ENCODE measurements around the gene COBL. TPM values are rescaled to one million over a fixed set of nuclear protein-coding genes. Genes with fewer than 3 reads are reported as not detected.

Gene COBL
- total RNA-seq, 2 experiments from 2014 or later: not detected

GRCh38 chr7:51309361-51310130 is 7.1 kb downstream of the COBL start:
- POLR2A ChIA-PET: no interaction called here
- CTCF ChIA-PET: no interaction called here

- ChIA-PET CTCF (no interaction called here), POLR2A (no interaction called here)
These were observed 7.9 kb downstream of the COBL start for GRCh38 chr7:51308696-51309095.

GRCh38 chr7:51308265-51308664 is 8.3 kb downstream of the COBL start:
- POLR2A ChIA-PET: no interaction called here
- CTCF ChIA-PET: no interaction called here

GRCh38 chr7:51307651-51308210 is 8.9 kb downstream of the COBL start:
- ChIA-PET CTCF (no interaction called here), POLR2A (no interaction called here)

GRCh38 chr7:51306761-51307160 is 9.8 kb downstream of the COBL start:
- ChIA-PET CTCF (no interaction called here), POLR2A (no interaction called here)

- POLR2A ChIA-PET: no interaction called here
- CTCF ChIA-PET: no interaction called here
These were observed 11.9 kb downstream of the COBL start for GRCh38 chr7:51304729-51305128.

- ChIA-PET POLR2A (no interaction called here), CTCF (no interaction called here)
These were observed 13.5 kb downstream of the COBL start for GRCh38 chr7:51303142-51303525.

- CTCF ChIA-PET: no interaction called here
These were observed 14.8 kb downstream of the COBL start for GRCh38 chr7:51301806-51302205.

GRCh38 chr7:51300762-51301674 is 15.6 kb downstream of the COBL start:
- ChIA-PET CTCF (no interaction called here), POLR2A (no interaction called here)

More at GRCh38 chr7:51301806-51302205, 14.8 kb downstream of the COBL start:
- POLR2A ChIA-PET: no interaction called here

- CTCF ChIA-PET: no interaction called here
- POLR2A ChIA-PET: no interaction called here
These were observed 17.0 kb downstream of the COBL start for GRCh38 chr7:51299391-51300133.

- POLR2A ChIA-PET: no interaction called here
- CTCF ChIA-PET: no interaction called here
These were observed 17.7 kb downstream of the COBL start for GRCh38 chr7:51298912-51299311.

- ChIA-PET CTCF (no interaction called here), POLR2A (no interaction called here)
These were observed 18.6 kb downstream of the COBL start for GRCh38 chr7:51297986-51298385.

GRCh38 chr7:51295440-51296245 is 21.0 kb downstream of the COBL start:
- CTCF ChIA-PET: no interaction called here
- POLR2A ChIA-PET: no interaction called here

GRCh38 chr7:51292596-51292995 is 24.0 kb downstream of the COBL start:
- POLR2A ChIA-PET: no interaction called here
- CTCF ChIA-PET: interaction anchor here (0.6 kb wide), 1 partner anchor 34 kb away, joined by 3 read pairs; no protein-coding TSS in a partner anchor

- CTCF ChIA-PET: no interaction called here
- POLR2A ChIA-PET: no interaction called here
These were observed 25.7 kb downstream of the COBL start for GRCh38 chr7:51290702-51291540.

GRCh38 chr7:51290304-51290637 is 26.3 kb downstream of the COBL start:
- ChIA-PET POLR2A (no interaction called here), CTCF (no interaction called here)

GRCh38 chr7:51289623-51290303 is 26.8 kb downstream of the COBL start:
- CTCF ChIA-PET: no interaction called here

GRCh38 chr7:51288896-51289622 is 27.6 kb downstream of the COBL start:
- ChIA-PET CTCF (no interaction called here), POLR2A (no interaction called here)

More at GRCh38 chr7:51289623-51290303, 26.8 kb downstream of the COBL start:
- POLR2A ChIA-PET: no interaction called here
